ENCODE measurements around the gene LYRM4.

- TF ChIP-seq CTCF (IDR thresholded peaks at IDR 0.05): no peak
- TF ChIP-seq POLR2A (IDR thresholded peaks at IDR 0.05): no peak
These were observed 169.3 kb downstream of the LYRM4 start for GRCh38 chr6:5091210-5092069.

Measured in esophagus squamous epithelium (tissue), 4 donors.